ENCODE measurements around the gene FGD2.

Gene FGD2

DNA sequence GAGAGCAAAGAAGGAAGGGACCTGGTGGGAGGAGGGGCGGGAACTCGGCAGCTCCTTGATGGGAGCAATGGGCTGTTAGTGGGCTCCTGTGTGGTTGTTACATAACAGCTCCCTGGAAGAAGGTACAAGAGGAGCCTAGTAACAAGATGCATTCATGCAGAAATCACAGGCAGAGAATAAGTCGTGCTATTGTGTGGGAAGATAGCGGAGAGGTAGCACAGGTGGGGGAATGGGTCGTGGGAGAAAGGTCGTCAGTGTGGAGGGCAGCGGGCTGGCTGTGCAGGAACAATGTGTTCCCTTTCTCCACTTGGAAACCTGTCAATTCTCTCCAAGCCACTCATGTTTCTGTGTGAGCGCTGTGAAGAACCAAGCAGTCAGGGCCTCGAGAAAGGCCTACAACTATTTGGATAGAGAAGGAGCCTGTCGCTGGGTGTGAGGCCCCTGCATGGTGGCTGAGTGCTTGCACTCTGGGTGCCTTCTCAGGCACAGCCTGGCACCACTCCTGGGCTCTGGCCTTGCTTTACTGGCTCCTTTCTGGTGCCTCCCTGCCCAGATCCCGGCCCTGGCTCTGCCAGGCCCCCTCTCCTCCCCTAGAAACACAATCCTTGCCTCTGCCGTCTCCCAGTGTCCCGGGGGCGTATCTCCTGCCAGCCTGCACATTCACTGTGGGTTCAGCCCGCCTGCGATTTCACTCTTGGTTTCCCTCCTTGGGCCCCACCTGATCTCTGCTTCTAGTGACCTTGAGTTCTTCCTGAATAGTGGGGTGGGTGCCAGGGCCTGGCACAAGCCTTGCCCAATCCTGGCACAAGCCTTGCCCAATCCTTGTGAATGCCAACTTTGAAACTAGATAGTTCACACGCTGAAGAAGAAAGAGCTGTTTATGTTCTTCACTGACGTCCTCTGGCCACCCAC is 7.4 kb upstream of the FGD2 start:
- DNase-seq = no peak

DNA sequence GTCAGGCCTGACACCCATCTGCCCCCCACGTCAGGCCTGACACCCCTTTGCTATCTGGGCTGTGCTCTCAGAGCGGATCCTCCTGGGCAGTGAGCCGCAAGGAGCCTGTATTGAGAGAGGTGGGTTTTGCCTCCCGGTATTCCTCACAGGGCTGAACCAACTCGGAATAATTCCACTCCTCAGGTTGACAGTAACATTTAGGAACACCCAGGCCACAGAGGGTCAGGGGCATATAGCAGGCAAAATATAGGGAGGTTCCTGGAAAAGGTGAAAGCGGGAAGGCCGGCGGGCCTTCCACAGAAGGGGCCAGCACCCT is 6.8 kb upstream of the FGD2 start:
- DNase-seq = no peak

DNA sequence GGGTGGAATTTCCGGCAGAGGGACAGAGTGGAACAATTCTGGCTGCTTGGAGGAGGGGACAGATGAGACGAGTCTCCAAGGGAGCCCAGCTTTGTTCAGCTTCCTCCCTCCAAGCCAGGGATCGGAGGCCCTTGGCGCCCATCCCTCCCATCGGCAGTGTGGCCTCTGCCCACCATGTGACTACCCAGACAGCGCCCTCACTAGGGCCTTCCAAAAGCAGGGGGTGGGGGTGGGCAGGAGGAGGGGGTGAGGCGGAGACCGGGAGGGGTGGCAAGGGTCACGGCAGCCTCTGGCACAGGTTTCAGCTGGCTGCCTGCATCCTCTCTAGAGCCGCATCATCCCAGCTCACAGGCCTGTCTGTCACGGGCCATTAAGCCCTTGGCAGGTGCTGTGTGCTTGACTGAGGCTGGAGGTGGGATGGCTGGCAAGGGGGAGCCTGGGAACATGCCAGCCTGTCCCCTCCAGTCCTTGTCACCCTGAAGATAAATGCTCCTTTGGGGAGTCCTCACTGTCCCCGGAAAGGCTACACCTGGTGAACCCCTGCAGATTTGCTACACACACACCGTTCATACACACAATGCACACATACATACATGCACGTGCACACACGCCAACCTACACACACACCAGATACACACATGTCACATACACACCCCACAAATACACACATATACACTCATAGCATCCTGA is 6.2 kb upstream of the FGD2 start:
- no peak for DNase-seq

DNA sequence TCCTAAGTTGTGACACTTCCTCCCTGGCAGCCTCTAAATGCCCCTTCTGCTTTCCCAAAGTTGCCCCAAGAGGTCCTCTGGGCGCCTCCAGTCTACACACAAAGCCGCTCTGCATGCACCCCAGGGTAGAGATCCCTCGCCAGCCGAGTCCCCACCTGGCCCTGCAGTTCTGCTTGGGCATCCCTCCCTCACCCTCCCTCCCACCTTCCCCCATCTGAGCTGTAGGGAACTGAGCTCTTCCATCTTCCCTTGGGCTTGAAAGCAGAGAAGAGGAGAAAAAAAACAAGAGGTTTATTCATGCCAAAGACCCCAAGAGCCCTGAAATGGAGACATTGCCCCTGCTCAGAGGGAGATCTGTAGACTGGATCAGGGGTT is 5.7 kb upstream of the FGD2 start:
- no peak for DNase-seq

DNA sequence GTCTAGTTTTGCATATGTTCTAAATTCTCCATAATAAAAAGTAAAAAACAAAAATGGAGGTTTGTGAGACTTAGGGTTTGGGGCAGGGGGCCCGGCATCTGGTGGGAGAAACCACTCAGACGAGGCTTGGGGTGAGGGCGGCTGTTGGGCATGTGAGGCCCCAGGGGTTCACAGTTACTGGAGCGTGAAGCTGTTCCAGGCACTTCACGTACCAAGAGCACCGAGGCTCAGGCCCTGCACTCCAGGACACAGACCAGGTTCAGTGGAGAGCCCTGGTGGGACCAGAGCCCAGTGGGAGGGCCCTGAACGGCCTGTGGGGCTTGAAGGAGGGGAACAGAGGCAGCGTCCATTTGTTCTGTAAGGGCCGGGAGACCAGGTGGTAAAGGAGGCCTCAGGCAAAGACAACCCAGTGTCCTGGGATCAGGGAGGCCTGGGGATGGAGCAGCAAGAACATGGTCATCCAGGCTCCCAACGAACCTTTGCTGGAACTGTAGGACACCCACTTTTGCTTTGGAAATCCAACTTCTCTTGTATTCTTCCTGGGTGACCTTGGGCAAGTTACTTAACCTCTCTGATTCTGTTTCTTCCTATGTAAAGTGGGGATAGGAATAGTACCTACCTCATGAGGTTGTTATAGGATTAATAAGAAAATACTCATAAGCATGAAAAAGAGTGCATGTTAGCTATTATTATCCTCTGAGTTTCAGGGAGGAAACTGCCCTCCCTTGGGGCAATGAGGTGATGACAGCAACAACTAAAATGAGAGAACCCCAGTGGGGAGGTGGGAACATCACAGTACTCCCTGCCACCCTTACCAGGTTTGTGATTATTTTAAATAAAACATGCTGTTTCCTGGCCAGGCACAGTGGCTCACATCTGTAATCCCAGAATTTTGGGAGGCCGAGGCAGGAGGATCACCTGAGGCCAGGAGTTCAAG is 1.1 kb upstream of the FGD2 start:
- DNase-seq = no peak

DNA sequence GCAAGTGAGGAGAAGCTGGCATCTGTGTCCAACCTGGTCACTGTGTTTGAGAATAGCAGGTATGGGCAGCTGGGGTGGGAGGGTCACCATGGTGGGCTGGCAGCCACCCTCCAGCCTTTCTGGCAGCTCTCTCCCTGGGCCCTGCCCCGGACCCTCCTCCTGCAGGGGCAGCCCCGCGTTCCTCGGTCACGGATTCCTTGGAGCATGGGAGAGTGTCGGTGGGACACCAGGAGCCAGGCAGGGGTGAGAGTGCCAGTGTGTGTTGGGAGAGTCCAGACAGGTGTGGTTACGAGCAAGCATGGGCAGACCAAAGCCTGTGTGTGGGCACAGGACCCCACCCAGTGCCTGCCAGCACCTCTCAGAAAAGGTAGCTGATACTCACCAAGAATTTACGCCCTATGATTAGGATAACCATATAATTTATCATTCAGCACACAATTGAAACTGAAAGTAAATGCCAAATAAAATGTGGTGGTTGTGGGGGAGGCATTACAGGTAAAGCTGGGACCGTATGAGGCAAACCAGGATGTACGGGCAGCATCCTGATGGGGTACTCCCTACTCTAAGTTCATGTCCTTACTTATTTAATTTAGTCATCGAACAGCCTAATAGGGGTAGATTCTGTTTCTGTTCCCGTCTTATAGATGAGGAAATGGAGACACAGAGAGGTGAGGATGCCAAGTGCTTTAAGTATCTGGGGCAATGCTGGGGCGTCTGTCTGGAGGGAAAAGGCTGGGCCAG is 542 bp downstream of the FGD2 start:
- no peak for DNase-seq

DNA sequence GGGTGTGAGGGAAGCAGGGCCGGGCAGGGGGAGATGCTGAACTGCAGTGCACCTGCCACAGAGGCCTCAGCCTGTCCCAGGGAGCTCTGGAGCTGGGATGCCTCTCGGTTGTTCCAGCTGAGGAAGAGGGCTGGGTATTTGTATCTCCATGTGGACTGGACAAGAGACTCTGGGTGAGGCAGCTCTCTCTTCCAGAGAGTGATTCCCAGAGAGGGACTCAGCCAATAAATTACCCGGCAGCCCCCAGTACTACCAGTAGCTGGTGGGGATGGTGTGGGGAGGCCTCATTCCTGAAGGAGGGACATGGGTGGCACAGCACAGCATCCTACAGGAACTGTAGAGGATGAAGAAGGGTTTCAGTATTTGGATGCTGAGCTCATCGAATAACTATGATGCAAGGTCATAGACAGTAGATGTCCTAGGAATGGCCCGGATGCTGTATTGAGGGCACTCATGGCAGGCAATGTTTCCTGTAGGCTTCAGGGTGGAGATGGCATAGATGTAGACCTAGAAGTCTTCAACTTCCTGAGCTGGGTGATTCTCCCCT is 1.4 kb downstream of the FGD2 start:
- no peak for DNase-seq

DNA sequence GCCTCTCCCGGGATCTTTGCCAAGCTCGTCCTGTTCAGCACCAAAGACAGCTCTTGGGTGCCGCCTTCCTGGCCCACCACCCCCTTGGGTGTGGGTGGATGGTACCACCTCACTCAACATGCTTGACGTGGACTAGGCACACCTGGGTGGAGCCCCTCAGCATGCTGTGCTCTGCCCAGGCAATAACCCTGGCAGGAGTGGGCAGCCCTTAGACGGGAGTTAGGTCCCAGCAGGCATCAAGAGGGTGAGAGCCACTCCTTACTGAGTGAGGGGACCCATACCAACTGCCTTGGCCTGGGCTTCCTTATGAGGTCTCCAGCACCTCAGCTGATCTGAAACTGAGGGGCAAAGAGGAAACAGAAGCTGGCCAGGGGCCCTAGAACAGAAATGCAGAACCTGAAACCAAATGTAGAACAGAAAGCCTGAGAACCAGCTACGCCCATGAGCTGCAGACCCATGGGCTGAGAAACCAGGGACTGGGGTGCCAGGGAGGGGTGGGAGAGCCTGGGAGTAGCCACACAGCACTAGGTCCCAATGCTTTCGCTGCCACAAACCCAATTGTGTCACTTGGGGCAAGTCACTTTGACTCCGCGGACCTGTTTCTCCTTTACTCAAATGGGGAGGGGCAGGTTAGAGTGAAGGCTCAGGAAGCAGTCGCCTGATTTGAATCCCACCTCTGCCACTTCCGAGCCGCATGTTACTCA is 2.0 kb downstream of the FGD2 start:
- DNase-seq = peak; percentile 46

DNA sequence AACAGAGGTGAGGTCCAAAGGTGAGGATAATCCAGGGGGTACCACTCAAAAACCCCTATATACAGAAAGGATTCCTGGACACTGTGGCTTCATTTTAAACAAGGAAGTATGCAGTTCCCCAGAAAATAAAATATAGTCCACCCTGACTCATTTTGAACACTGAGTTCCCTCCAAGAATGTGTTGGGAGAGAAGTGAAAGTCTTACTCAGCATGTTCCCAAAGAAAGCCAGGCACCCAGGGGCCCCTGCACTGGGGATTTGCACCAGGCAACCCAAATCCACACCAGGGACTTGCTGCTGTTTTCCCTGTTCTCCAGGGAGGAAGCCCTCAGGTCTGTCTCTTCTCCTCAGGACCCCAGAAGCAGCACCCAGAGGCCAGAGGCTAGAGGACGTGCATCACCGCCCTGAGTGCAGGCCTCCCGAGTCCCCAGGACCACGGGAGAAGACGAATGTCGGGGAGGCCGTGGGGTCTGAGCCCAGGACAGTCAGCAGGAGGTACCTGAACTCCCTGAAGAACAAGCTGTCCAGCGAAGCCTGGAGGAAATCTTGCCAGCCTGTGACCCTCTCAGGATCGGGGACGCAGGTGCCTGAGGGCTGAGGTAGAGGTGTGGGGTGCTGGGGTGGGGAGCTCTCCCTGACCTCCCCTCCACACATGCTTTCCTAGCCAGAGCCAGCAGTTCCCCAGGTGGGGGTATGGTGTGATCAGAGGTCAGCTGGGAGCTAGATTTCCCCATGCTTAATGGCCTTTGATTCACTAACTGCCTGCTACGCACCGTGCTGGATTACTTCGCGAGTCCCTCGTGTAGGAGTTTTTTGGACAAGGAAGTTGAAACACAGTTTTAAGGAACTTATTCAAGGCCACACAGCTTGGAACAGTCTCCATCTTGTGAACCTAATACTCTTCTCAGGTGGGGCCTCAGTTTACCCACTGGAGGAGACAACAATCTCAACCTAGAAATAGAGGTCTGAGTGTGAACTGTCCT is 3.3 kb downstream of the FGD2 start:
- DNase-seq = no peak

DNA sequence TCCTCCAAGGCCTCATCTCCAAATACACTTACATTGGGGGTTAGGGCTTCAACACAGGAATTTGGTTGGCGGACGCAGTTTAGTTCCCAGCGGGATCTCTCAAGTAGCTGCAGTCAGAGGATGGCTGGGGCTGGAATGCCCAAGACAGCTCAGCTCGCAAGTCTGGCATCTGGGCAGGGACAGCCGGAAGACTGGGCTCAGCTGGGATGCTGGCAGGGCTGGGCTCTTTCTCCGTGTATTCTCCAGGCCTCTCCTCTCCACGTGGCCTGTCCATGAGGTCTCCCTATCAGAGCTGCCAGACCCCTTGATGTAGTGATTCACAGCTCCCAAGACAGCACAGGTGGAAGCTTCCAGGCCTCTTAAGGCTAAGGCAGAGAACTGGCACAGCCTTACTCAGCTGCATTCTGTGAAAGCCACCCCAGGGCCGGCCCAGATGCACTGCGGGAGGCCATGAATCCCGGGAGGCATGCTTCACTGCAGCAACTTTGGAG is 5.0 kb downstream of the FGD2 start:
- no peak for DNase-seq

DNA sequence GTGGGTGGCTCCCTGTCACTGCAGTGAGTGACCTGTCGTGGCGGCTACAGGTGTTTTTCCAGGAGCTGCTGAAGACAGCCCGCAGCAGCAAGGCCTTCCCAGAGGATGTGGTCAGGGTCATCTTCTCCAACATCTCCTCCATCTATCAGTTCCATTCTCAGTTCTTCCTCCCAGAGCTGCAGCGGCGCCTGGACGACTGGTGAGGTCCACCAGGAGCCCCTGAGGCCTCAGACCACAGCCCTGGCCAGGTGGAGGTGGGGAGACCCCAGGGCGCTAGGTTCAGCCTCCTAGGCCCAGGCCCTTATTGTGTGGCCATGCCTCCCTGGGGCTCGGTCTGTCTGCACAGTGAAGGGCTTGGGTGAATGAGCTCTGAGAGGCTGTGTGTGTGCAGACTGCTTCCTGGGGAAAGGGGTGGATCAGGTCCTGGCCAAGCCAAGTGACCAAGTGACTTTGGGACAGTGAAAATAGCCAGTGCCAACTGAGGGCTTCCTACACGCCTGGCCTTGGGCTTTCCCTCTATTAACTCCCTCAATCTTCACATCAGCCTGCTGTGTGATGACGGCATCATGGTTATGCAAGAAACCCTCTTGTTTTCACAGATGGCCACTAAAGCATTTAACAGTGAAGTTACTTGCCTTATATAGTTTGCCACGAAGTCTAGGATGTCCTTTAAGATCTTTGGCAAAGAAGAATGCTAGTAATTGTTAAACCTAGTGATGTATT is 6.4 kb downstream of the FGD2 start:
- no peak for DNase-seq

DNA sequence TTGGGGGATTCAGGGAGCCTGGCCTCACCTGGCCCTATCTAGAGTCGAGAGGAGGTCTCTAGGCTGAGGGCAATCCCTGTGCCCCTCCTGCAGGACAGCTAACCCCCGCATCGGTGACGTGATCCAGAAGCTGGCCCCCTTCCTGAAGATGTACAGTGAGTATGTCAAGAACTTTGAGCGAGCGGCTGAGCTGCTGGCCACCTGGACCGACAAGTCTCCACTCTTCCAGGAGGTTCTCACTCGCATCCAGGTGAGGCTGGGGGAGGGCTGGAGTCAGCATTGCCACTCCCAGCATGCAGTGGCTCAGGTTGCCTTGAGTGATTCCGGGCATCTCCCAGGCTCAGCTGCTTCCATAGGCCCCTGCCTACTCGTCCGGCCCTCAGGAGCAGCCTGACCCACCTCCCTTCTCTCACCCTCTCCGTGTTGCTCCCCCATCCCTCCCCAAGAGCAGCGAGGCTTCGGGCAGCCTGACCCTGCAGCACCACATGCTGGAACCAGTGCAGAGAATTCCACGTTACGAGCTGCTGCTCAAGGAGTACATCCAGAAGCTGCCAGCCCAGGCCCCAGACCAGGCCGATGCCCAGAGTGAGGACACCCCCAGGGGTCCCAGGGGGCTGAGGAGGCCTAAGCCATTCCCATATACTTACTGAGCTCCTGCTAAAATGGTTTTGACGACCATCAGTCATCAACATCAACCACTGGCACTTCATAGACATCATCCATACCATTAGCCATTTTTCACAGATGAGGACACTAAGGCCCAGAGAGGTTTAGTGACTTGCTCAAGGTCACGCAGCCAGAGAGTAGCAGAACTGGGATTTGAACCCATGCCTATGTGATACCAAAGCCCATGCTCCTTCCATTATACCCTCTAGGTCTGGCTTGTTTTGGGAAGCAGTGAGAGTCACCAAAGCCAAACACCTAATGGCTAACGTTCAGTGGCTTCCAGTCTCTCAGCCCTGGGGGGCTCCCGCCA is 8.3 kb downstream of the FGD2 start:
- DNase-seq = no peak

DNA sequence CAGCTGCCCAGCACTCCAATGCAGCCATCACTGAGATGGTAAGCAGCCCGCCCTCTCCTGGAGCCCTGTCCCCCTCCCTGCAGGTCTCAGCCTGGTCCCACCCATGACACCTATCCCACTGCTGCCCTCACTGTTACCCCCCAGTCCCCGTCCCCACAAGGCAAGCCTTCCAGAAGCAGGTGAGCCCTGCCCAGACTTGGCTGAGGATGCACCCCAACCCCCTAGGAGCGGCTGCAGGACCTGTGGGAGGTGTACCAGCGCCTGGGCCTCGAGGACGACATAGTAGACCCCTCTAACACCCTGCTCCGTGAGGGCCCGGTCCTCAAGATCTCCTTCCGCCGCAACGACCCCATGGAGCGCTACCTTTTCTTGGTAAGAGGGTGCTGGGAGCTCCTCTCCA is 9.2 kb downstream of the FGD2 start:
- no peak for DNase-seq

DNA sequence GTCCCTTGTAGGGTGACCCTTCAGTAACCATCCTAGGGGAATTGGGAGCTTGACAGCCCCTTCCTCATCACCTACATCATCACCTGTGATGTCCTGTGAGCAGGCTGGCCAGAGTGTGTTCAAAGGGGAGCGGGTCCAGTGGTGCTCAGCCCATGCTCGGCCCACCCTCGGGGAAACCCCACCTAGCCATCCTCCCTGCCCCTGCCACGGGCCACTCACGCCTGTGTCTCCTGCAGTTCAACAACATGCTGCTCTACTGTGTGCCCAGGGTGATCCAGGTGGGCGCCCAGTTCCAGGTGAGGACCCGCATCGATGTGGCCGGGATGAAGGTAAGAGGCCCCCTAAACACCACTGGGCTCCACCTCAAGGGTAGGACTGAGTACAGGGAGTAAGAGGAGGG is 10.1 kb downstream of the FGD2 start:
- no peak for DNase-seq

DNA sequence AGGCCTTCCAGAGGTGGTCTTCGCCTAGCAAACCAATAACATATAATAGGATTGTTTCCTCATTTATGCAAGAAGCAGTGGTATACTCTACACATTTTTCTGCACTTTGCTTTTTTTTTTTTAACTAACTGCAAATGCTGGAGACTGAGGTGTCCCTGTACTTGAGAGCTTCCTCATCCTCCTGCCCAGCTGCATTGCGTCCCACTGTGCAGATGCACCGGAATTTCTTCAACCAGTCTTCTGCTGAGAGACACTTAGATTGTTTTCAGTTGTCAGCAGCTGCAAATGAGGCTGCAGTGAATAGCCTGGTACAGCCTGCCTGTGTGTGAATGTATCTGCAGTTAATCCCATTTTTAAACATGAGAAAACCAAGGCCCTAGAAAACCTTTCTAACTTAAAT is 11.5 kb downstream of the FGD2 start:
- no peak for DNase-seq

DNA sequence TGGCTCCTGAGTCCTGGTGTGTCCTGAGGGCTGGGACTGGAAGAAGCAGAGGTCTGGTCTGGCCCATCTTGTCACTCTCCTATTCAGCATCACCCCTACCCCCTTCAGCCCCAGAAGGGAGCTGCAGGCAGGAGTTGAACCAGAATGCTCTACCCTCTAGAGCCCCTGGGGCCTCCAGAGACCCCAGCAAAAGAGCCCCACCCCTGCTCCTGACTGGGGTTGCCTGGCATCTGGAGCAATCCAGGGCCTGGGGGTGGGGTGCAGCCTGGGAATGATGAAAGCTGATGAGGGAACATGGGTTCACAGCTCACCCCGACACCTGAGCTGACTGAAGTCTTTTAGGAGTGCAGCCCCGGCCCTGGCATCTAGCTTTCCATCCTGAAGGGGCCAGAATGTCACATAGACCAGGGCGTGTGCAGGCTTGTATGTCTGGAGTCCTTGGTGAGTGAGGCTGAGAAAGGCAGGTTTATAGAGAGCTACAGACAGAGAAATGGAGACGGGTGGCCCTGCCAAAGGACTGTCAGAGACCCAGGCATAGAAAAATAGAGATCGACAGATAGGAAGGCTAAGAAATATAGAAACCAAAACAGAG is 12.2 kb downstream of the FGD2 start:
- DNase-seq = no peak

DNA sequence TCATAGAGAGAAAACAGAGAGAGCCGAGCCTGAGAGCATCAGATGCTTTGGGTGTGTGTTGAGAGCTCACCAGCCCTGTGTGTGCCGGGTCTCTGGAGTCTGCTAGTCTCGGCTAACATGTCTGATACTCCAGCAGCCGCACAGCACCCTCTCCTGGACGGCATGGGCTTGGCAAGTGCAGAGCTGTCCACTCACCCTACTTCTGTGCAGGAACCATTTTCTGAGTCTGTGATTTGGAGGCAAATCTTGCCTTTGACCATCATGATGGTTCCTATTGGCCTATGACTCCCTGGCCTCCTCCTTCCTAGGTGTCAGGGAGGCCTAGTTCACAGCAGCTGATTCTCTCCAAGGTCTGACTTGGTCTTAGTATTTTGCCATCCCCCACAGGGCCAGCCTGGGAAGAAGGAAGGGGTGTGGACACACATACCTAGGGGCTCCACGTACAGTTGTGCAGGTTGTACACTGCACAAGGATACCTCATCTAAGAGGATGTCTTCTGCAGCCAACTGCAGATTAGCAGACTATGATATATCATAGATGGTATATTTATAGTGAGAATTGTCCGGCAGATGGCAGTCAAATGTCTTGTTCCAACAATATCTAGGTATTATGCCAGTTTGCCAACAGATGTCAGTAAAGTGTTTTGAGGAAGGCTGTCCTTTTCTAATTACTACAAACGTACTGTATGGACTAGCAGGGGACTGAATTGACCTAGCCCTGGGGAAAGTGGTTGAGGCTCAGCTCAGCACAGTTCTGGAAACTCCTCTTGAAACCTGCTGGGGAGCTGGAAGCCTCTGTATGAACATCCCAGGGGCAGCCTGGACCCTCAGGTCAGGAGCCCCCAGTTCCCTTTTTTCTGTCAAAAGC is 13.0 kb downstream of the FGD2 start:
- DNase-seq = peak; percentile 96

Data from activated CD4-positive, alpha-beta T cell treated with anti-CD3 and anti-CD28 coated beads, Interleukin-10, Interleukin-2, amounts not matched to agents 100 ng/mL and 50 ng/mL, durations not matched to agents 16 hours and 8 hours (primary cell).